G401 (cell line): Measurements from ENCODE around the gene SQOR. TPM values are rescaled to one million over a fixed set of nuclear protein-coding genes. Genes with fewer than 3 reads are reported as not detected.

Experiments used
- DNase-seq: peaks from one replicate; pipeline ENCODE4 v3.0.0-alpha.2; 2015; ENCODE audit warnings: low spot score
- in situ Hi-C: cut with HindIII; loops from 2 replicates; pipeline ENCODE4 v1.10.0; 2016; ENCODE audit warnings: low sequenced_read_pairs, mixed read lengths
- total RNA-seq: library from RNA; depleted of rRNA; stranded (reverse); fragments of >200 nt; shearing (Covaris generic); gene quantifications from 2 replicates; pipeline ENCODE4 v1.2.3, GENCODE V29; 2014

SQOR gene
- total RNA-seq, 1 experiment from 2014 or later, result 80.3 TPM

- in situ Hi-C loops, result no loop called here
- no peak for DNase-seq
Measured at GRCh38 chr15:45653702-45654424, 19.0 kb downstream of the SQOR start.

DNA sequence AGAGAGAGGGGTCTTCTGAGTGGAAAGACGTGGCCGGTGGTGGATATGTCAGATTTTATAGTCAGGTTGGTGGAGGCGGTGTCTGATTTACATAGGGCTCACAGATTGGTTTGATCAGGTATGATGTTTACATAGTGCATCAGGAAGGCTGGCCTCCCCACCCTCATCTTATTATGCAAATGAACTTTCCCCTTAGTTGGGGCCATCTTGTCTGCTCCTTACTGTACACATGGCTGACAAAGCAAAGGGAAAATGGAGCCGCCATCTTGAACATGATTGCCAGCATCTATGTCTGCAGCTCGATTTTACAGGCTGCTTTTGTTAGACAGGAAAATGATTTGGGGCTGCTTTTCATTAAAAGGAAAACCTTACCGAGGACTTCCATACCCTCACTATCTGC, 19.9 kb downstream of the SQOR start:
- no peak for DNase-seq
- in situ Hi-C loops, result no loop called here

DNA sequence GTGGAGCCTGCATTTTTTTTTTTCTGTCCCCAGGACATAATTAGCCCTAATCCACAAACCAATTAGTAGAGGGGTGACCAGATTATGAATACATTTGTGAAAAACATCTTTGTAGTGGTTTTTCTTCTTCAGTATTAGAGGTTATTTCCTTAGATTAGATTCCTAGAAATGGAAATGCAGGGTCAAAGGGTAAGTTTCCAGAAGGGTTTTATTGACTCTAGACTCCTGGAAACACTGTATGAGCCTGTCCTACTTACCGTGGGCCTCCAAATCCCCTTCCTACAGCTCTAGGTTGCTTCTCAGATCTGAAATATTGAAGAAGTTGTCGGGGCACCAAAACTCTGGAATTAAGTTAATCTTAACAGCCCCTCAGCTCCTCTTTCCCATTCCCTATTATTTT, 22.4 kb downstream of the SQOR start:
- in situ Hi-C loops, result no loop called here
- no peak for DNase-seq

DNA sequence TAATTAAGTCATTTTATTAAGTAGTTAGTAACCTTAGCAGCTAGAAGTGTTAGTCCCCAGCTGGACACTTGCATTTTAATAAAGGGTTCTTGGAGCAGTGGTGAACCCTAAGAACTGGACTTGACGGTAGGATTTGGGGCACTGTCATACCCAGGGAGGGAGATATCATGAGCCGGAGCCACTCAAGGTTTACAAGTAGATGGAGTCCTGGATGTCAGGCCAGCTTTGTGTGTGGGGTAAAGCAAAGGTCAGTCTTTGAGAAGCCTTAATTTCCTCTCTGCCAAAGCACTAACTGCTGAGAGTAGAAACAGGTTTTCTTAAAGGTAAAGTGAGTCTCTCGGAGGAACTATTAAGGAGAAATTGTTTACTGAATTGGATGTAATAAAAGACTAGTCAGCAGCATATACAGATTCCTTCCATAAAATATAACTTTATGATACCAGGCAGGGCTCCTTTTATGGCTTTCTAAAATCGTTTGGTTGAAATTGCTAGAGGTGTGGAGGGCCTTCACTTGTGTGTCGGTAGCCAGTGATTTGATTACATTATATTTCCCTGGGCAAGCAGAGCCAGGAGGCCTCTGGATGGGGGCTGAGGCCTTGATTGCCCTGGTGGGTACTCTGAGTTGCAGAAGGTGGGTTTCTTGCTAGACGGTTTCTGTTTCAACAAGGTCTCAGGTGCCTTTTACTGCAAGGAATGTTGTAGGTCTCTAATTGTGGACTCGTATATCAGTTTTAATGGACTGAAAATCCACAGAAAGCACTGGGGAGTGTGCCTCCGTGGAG, 23.1 kb downstream of the SQOR start:
- in situ Hi-C loops, result no loop called here
- peak; percentile 8 for DNase-seq

DNA sequence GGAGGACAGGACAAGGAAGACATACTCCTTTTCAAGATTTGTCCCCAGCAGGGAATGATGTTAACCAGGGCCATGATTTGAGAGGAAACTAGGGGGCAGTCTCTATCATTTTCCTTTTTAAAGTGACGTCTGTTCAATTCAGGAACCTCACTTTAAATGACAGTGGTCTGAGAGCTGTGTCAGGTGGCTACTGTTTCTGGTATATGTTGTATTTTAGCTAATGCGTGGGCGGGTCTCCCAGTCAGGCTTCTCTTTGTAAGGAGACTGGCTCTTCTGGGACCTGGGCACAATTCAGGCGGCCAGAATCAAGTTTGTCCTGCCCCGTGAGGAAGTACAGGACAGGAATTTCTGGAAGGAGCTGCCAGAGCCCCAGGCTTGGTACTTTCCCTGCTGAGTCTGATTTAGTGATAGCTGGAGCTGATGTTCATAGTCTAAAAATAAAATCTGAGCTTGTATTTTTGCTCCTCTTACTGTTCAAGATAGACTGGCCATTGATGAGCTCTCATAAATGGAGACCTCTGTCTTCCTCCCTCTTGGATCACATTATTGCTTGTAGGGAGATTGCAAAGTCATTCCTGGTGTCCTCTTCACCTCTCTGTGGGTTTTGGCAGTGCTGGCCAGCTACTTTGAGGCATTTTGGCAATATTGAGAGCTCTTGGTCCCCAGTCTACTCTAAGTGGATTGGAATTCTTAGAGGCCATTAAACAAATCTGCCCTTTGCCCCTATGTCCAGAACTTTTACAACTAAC, 25.6 kb downstream of the SQOR start:
- DNase-seq, result no peak
- in situ Hi-C loops, result no loop called here

DNA sequence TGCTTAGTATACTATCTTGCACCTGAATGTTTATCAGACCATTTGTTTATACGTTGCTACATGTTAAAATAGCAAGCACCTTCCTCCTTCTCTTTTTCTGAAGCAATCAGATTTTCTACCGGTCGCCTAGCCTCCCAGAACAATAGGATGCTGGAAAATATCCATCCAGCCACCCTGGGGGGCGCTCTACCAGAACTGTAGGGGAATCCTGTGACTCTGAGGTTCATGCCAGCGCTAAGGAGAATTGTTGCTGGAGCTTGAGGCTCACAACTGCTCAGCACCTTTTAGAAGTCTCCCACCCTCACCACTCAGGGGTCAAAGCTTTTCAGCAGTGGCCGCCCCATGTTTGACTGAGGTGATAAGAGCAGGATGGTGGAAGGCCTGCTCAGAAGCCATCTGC, 27.5 kb downstream of the SQOR start:
- in situ Hi-C loops, result no loop called here
- DNase-seq, result no peak

GRCh38 chr15:45664451-45664850, 29.6 kb downstream of the SQOR start:
- in situ Hi-C loops, result no loop called here

DNA sequence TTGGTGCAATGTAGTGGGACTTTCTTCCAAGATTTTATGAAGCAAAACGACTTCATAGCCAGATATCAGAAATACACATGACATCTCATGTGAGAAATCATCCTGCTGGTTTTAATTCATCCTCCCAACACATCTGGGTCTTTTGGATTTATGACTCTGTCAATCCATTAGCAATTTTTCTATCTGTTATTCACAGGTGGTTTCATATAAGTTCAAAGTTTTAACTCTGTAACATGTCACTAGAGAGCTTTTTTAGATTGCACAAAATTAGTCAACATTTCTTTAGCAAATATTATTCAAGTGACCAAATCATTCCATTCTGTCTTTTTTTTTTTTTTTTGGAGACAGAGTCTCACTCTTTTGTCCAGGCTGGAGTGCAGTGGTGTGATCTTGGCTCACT, 30.4 kb downstream of the SQOR start:
- in situ Hi-C loops, result no loop called here

More at GRCh38 chr15:45664451-45664850, 29.6 kb downstream of the SQOR start:
- no peak for DNase-seq

GRCh38 chr15:45666119-45666875, 31.5 kb downstream of the SQOR start:
- no peak for DNase-seq
- in situ Hi-C loops, result no loop called here

More for the DNA sequence above, 30.4 kb downstream of the SQOR start:
- DNase-seq, result no peak

- in situ Hi-C loops, result no loop called here
- DNase-seq, result no peak
Measured at GRCh38 chr15:45667002-45667401, 32.2 kb downstream of the SQOR start.

DNA sequence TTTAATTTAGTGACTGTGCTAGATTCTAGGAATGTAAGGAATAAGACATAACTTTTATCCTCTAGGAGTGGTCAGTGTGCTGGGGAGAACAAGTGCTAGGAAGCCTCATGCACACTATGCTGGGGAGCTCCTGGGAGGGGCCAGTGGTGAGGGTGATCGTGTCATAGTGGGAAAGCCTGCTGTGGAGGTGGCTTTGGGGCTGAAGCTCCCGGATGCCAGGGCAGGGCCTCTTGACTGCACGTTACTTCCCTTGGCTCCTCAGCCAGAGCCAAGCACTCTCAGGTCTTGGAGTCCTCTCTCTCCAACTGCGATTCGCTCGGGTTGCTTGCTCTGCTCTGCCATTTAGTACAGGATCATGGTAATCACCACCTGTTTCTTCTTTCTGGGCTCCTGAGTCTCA, 33.6 kb downstream of the SQOR start:
- in situ Hi-C loops, result no loop called here
- no peak for DNase-seq

DNA sequence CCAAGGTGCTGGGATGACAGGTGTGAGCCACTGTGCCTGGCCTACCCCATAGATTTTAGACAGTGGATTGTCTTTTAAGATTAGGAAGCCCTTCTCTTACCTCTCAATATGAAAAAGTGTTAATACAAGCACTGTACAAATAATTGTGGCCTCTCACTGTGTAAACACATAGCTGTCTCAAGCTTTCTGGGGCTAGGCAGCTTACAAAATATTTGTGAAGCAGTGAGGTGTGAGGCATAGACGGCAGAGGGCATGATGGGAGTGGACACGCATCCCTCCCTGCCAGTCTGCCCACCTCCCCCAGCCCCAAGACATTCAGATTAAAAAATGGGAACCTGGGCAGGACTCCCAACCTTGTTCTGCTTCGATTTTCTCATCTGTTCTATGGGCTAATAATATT, 34.6 kb downstream of the SQOR start:
- DNase-seq, result no peak
- in situ Hi-C loops, result no loop called here

GRCh38 chr15:45670091-45670490, 35.3 kb downstream of the SQOR start:
- no peak for DNase-seq
- in situ Hi-C loops, result no loop called here

GRCh38 chr15:45670511-45670910, 35.7 kb downstream of the SQOR start:
- no peak for DNase-seq
- in situ Hi-C loops, result no loop called here

GRCh38 chr15:45674677-45675076, 39.8 kb downstream of the SQOR start:
- in situ Hi-C loops, result no loop called here
- DNase-seq, result no peak

DNA sequence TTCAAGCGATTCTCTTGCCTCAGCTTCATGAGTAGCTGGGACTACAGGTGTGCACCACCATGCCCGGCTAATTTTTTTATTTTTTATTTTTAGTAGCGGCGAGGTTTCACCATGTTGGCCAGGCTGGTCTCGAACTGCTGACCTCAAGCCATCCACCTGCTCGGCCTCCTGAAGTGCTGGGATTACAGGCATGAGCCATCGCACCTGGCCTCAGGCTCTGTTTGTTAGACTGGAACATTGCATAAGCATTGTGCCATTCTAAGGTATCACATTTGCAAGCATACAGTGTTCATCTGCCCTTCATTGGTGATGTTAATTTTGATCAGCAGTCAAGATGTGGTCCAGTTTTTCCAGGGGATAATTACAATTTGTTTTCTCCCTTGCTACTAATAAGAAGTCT, 43.0 kb downstream of the SQOR start:
- in situ Hi-C loops, result no loop called here
- no peak for DNase-seq

DNA sequence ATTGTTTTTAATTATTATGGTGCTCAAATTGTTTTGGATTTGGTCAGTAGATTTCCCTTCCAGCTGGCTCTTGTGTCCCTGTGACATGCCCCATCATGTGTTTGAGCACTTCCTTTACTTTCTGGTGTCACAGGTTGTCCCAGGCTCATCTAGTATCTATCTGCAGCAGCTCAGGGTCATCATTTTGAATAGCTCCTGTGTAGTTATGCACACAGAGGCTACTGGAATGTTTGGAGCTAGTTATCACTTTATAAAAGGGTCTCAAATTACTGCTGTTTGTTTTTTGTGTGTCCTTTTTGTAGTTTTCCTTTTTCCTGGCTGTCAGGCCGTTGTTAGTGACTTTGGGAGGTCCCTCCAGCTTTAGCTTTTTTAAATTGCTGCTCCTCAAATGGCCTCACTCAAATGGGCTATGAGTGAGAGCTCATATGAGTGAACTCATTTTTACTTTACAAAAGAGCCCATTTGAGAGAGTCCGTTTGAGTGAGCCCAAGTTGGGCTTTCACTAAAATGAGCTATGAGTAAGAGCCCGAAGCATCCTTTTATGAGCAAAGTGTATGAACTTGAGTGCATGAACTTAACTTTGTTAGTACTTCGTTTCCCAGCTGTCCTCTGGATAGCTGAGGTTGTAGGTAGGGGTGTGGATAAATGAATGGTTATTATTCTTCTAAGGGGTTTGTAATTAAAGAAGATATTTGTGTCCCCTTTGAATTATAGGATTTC, 43.8 kb downstream of the SQOR start:
- in situ Hi-C loops, result no loop called here
- DNase-seq, result no peak

- in situ Hi-C loops, result no loop called here
- no peak for DNase-seq
Measured at GRCh38 chr15:45684533-45684932, 49.7 kb downstream of the SQOR start.

GRCh38 chr15:45689616-45690015, 54.8 kb downstream of the SQOR start:
- DNase-seq, result no peak
- in situ Hi-C loops, result no loop called here
